KBM-7 (cell line): ENCODE measurements around the gene EEF1A2.

Experiments used
- DNase-seq: peaks from one replicate; pipeline ENCODE4 v3.0.0-alpha.2; 2015
- in situ Hi-C: fragments of 300-500 bp; cut with MboI; formaldehyde crosslinking; loops from 2 replicates; pipeline ENCODE4 v1.14.3; 2020; ENCODE audit warnings: low sequenced_read_pairs, low pct_unique_long_range_greater_than_20kb, mixed read lengths

Gene EEF1A2

DNA sequence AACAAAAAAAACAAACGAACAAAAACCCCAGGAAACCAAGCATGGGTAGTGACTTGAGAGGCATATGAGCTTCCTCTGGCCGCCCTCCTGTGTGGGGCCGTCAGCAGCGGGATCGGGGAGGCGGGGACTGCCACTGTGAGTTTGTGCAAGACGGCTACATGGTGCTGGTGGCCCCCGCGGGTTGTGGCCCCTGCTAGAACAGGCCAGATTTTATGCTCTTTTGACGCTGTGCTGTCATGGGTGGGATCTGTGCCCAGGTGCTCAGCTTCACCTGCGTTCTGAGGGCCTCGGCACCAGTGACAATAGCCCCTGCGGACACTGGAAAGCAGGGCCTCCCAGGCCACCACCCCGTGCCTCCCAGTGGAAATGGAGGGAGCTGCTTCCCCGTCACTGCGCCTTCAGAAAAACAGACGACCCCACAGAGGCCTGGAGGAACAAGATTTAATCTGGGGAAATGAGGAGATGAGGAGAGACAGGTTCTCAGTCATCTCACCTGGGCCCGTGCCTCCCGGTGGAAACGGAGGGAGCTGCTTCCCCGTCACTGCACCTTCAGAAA lies 21.7 kb downstream of the EEF1A2 start:
- DNase-seq, result no peak
- in situ Hi-C loops, result no loop called here

DNA sequence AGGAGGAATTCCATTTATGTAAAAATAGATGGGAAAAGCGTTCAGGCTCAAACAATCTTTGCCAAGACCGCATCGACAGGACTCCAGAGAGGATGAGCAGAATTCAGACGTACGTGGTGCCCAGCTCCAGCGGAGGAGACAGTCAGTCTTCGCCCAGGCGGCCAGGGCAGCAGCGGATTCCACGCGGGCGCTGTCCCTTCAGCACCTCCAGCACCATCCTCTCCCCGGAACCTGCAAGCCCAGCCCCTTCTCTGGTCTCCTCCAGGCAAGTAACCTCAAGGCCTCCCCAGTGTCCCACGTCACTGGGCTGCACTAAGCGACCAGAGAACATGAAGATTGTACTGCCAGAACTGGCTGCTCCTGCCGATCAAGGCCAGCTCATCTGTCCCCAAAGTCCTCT lies 23.7 kb downstream of the EEF1A2 start:
- in situ Hi-C loops, result no loop called here
- DNase-seq, result peak; percentile 26

DNA sequence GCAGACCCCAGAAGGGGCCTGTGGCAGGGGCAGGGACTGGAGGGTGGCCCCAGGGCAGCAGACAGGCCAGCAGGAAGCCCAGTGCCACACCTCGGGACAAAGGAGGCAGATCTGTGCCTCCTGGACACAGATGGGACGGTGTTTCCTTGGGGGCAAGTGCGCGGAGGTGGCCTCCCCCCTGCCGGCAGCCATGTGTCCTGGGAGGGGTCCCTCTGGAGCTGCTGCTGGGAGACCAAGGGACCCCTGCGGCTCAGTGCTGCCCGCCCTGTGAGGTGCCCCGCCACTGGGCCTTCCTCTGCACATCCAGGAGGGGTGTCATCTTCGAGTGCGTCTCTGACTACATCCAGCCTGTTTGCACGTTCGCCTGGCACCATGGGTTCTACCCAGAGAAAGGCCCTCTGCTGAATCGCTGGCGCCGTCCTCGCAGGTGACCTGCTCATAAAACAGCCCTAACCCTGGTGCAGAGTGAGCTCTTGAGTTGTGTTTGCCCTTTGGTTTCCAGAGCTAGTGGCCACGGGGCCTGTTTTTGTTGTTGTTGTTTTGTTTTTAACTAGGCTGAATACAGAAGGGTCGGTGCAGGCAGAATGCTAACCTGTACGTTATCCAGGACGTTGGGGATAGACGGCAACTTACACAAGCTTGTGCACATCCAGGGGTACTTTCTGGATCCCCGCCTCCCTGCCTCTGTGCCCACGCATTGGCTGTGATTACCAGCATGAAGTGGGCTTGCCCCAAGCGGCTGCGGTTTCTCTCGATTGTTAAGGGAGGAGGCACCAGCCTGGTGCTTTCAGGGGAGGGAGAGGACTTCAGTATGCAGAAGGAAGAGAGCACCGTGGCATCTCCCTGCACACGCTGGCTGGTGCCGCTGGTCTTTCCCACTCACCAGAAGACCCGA lies 25.1 kb downstream of the EEF1A2 start:
- in situ Hi-C loops, result no loop called here
- DNase-seq, result no peak

DNA sequence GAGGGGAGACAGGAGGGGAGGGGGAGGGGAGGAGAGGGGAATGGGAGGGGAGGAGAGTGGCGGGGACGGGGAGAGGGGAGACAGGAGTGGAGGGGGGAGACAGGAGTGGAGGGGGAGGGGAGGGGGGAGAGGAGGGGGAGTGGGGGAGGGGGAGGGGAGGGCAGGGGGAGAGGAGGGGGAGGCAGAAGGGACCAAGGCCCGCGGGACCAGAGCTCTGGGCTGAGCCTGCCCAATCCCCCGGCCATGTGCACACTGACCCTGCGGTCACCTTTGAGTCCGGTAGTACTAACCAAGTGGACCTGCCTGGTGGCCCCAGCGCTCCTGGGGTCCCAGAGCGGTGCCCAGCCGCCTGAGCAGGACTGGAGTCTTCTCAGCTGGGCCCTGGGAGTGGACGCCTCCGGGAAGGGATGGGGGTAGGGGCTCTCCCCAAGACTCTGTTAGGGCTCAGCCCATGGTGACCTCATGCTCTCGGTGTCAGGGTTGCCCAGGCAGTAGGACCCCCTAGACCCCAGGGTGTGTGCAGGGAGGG lies 26.0 kb downstream of the EEF1A2 start:
- DNase-seq, result no peak
- in situ Hi-C loops, result no loop called here

DNA sequence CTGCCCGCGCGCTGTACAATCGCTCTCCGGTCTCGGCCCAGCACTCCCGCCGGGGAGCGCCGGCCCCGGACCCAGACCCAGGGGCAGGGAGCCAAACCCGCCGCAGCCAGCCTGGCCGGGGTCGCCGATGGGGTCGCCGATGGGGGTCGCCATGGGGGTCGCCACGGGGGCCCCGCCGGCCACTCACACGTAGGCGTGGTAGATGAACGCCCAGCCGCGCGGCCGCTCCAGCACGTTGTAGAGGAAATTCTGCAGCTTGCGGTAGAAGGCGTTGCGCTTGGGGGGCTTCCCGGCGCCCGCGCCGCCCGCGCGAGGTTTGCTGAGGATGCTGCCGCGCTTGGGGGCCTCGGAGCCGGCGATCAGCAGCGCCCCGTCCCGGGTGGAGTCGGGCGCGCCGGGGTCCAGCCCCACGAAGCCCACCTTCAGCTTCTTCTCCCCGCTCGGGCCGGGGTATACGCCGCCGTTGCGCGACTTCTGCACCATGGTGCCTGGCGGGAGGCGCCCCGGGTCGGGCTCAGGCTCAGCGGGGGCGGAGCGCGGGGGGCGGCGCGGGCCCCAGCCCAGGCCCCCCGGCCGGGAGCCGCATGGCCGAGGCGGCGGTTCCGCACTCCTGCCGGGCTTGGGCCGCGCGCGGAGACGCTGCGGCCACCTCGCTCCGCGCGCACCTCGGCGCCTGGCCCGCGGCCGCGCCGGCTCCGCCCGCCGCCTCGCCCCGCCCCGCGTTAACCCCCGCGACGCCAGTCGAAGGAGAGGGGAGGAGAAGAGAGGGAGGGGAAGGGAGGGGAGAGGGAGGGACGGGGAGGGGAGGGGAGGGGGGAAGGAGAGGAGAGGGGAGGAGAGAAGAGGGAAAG lies 26.7 kb downstream of the EEF1A2 start, which contains the start of gene KCNQ2:
TSS of gene KCNQ2 (minus strand) at position 675 of the 851 bp plus-strand sequence. CDS start at position 483, 192 bp downstream.
- no peak for DNase-seq
- in situ Hi-C loops, result no loop called here

DNA sequence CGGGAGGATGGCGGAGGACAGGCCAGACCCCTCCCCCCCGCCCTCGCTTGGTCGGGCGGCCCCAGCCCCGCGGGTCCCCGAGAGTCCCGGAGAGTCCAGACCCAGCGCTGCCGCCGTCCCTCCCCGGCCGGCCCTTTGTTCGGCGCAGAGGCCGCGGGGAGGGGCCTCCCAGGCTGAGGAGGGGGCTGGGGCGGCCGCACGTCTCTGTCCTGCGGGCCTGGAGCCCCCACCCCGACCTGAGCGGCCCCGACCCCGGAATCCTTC lies 27.2 kb downstream of the EEF1A2 start:
- DNase-seq, result no peak

DNA sequence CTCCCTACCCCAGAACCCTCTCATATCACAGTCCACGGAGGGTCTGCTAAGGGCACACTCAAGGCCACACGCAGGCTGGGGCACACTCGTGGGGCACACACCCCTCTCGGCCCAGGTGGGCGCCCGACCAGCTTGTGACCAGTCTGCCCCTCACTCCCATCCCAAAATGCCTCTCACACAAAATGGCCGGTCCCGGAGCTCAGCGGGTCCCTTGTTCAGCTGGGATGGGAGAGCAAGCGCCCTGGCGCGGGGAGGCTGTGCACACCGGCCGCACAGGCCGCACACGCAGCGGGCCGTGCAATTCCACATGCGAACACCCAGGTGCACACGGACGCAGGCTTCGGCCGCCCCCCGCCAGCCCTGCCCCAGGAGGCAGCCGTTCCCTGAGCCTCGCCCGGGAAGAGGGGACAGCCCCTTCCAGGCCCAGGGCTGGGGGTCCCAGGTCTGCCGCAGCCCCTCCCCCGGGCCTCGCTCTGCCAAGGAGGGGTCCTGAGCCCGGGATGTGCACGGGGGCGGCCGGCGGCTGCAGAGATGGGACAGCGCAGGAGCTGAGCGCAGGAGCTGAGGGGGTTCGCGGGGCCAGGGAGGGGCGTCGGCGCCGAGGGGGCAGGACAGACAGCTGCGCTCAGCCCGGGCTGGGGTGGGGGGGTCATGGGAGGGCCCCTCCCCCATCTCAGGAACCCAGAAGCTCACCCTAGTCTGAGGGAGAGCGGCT lies 27.7 kb downstream of the EEF1A2 start:
- no peak for DNase-seq
- in situ Hi-C loops, result no loop called here

More for the DNA sequence above, 27.2 kb downstream of the EEF1A2 start:
- in situ Hi-C loops, result no loop called here

DNA sequence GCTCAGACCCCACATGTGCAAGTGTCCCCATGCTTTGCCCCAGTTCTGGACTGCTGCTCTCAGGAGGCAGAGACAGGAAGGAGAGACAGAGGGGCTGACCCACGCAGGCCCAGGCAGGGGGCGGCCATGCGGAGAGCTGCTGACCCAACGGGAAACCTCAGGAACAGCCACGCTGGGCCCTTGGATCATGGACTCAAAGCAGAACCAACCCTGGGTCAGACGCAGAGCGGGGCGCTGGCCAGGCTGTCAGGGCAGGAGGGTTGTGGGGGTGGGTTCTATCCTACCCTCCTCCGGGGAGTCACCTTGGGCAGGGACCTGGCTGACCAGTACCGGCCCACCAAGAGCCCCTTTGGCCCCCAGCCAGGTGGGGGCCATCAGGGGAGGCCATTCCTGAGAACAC lies 28.5 kb downstream of the EEF1A2 start:
- in situ Hi-C loops, result no loop called here
- no peak for DNase-seq

DNA sequence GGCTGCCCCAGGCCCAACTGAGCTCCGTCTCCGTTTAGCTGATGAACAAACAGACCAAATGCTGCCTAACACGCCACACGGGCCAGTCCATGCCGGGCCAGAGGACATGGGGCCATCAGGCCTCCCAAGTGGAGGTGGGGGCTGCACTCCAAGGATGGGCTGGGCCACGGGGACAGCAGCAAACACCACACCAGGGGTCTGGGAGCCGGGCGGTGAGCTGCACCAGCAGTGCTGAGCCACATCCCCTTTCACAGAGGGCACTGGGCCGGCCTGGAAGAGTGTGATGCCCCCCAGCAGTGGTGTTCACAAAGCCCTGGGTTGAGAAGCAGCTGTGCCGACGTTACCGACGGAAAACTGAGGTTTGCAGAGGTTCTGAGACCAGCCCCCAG lies 29.2 kb downstream of the EEF1A2 start:
- in situ Hi-C loops, result no loop called here

DNA sequence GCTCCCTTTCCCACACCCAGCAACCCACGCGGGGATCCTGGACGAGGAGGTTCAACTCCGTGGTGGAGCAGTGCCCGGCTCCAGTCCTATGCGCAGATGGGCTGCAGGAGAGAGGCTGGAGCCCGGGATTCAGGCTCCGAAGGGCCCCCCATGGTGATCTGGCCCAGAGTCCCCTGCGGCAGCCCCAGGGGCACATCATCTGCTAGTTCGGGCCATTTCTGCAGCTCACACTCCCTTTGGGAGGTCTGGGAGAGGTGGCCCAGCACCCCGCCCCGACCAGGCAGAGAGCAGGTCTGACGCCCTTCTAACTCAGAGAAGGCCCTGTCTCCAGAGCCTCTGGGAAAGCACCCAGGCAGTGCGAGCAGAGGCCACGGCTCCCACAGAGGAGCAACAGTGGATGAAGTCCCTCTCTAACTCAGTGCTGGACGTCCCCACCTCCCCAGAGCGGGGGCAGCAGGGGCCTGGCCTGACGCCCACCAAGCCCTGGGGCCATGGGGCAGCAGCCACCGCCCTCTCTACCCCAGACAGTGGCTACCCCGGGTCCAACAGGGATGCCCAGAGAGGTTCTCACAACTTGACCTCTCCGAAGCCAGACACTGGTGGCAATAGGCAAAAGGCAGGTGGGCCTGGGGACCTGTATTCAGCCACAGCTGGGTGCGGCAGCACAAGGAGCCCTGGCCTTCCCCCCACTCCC lies 29.7 kb downstream of the EEF1A2 start:
- in situ Hi-C loops, result no loop called here
- DNase-seq, result no peak

More for the DNA sequence above, 29.2 kb downstream of the EEF1A2 start:
- no peak for DNase-seq

DNA sequence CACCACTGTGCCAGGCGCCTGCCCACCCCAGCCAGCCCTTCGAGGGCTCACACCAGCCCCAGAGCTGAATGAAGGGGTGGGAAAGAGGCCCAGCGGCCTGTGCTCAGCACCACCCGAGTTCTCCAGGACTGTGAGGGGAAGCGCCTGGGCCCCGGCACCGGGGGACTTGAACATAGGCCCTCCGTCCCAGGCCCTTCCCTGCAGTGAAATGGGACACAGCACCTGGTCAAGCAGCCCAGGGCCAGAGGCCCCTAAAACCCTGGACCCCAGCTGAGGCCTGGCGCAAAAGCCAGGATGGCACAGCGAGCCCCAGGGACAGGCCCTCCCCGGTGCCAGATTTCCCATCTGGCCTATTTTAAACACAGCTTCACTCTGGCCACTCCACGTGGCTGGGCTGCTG lies 30.5 kb downstream of the EEF1A2 start:
- in situ Hi-C loops, result no loop called here
- DNase-seq, result no peak

DNA sequence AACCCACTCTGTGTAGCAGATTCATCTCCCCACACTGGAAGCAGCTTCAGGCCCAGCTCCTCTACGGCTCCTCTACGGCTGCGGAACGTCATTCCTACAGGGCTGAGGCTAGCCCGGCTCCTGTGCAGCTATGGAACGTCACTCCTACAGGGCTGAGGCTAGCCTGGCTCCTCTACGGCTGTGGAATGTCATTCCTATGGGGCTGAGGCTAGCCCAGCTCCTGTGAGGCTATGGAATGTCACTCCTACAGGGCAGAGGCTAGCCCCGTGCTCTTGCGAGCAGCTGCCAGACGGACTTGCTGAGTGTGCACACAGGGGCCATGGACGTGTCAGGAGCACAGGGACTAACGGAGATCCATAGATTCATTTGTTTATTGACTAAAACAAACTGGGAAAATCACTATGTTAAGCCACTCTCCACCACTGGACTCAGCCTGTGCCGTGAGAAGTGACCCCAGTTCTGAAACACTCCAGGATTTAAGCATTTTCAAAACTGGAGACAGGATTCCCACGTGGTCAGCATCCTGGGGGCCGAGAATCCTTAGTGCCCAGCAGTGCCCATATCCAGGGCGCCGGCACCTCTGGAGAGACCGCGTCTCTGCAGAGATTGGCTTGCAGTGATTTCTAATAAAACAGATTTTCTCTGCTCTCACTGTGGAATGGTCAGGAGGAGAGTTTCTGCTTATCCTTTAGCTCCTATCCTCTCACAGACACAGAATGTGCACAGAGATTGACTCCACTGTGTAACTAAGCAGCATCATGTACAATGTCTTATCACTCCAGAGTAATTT lies 31.4 kb downstream of the EEF1A2 start:
- in situ Hi-C loops, result no loop called here
- DNase-seq, result no peak

DNA sequence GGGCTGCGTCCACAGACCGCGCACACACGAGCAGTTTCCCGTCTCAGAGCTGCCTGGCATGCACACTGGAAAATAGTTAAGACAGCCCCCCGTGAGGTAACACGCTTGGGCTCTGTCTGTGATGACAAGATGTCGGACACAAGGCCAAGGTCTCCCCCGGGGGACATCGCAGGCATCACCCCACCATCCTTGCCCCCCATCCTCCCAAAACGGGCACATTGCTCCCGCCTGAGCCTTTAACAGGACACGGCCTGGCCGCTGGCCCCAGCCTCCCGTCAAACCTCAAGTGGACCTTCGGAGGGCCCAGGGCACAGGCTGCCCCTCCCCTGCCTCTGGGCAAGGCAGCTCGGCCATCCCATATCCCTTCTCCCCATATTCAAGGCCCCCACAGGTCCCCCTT lies 32.0 kb downstream of the EEF1A2 start:
- in situ Hi-C loops, result no loop called here
- no peak for DNase-seq

DNA sequence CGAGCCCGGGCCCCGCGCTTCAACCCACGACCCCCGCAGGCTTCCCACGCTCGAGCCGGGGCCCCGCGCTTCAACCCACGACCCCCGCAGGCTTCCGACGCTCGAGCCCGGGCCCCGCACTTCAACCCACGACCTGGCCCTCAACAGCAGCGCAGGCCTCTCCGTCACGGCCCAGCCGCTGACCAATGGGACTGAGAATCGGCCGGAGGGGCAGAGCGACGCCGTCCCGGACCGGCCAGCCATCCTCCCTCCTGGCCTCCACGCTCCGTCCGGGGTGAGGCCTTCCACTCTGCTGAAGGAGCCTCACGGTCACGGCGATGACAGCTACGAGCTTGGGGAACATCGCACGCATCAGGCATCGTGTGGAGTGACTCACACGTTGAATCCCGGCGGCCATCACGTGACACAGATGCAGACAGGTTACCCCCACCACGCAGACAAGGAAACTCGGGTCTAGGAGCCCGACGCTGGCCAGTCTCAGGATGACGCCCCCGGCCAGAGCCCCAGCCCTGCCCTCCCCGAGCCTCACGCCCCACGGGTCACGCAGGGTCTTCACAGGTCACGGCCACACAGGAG lies 32.5 kb downstream of the EEF1A2 start:
- in situ Hi-C loops, result no loop called here
- DNase-seq, result no peak

DNA sequence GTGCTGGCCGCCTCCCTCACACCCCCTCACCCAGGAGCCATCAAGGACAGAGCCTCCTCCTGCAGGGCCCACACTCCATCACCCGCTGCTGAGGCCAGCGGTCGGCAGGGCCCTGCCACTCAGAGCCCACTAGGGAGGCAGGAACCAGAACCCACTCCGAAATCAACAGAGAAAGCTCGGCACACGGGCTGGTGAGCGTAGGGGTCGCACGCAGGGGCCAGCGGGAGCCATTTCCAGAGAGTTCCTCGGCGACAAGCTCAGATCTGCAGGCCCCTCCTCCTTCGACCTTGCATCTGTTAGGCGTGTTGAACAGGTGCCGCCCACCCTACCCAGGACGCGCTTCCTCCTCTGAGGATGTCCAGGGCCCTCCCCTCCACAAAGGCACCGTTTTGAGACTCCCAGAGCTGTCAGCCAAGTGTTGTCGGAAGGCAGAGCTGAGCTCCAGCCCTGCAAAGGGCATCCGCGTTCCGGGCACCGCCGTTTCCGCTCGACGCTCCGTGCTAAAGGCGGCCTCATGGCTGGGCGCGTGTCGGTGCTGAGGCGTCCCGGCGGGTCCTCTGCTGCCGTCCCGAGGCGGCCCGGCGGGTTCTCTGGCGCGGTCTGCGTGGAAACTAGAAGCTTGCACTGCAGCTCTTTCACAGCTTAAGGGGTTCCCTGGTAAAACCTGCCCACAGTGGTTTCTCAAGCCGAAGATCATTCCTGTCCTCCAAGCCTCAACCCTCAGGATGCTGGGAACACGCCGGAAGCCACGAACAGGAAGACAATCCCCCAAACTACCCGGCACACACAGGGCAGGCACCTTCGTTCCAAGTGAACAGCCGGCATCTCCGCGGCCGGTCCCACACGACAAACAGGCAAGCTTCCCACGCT lies 33.3 kb downstream of the EEF1A2 start:
- in situ Hi-C loops, result no loop called here
- DNase-seq, result no peak

DNA sequence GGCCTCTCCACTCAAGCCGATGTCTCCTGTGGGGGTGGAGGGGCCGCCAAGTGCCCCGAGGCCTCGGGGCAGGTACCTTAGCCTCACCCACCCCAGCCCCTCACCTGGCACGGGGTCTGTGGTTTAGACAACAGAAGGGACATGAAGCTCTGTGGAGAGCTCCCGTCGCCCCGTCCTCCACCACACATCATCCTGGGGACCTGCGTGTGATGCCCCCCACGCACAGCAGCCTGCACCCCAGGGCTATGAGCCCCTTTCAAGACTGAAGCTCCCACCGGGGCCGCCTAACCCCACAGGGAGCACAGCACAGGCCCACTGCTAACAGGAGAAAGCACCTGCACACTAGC lies 34.6 kb downstream of the EEF1A2 start:
- no peak for DNase-seq
- in situ Hi-C loops, result no loop called here
